Heart left ventricle (tissue), 16 donors: Measurements from ENCODE around the gene G3BP1. TPM values are rescaled to one million over a fixed set of nuclear protein-coding genes. Genes with fewer than 3 reads are reported as not detected.

Source experiments
- ATAC-seq, 4 donors: fragments of 200-7000 bp; cut with Tn5 transposase; one replicate each; pipeline ENCODE4 v1.9.1; 2020 to 2022; ENCODE audit warnings: moderate library complexity in 4 of 4, mild to moderate bottlenecking in 3 of 4, moderate number of reproducible peaks in 1 of 4
- DNase-seq, 5 donors: peaks; one replicate each; pipeline ENCODE4 v3.0.0-alpha.2; 2020
- H3K27ac ChIP-seq, 12 donors: fragments of 200-600 bp; sonication (generic) in 4 of 12; one replicate each; pipeline versions ENCODE4 v1.5.0 to v1.8.0; 2016 to 2022; ENCODE audit warnings: mild to moderate bottlenecking in 2 of 12
- H3K27me3 ChIP-seq, 9 donors: fragments of 200-600 bp; sonication (generic) in 2 of 9; one replicate each; pipeline versions ENCODE4 v1.5.1 to v1.8.0; 2016 to 2022; ENCODE audit warnings: mild to moderate bottlenecking in 3 of 9
- H3K36me3 ChIP-seq, 9 donors: fragments of 200-600 bp; sonication (generic) in 2 of 9; one replicate each; pipeline versions ENCODE4 v1.5.0 to v1.8.0; 2018 to 2022; ENCODE audit warnings: mild to moderate bottlenecking in 2 of 9
- H3K4me1 ChIP-seq, 12 donors: fragments of 200-600 bp; sonication (generic) in 4 of 12; one replicate each; pipeline versions ENCODE4 v1.5.0 to v1.8.0; 2016 to 2022; ENCODE audit warnings: mild to moderate bottlenecking in 3 of 12
- H3K4me3 ChIP-seq, 12 donors: fragments of 200-600 bp; sonication (generic) in 4 of 12; one replicate each; pipeline versions ENCODE4 v1.5.0 to v1.8.0; 2017 to 2022; ENCODE audit warnings: mild to moderate bottlenecking in 9 of 12, moderate library complexity in 4 of 12
- H3K9me3 ChIP-seq, 12 donors: fragments of 200-600 bp; sonication (generic) in 4 of 12; one replicate each; pipeline versions ENCODE4 v1.5.0 to v1.8.0; 2016 to 2022; ENCODE audit warnings: mild to moderate bottlenecking in 1 of 12
- CTCF ChIP-seq, 12 donors: fragments of 200-600 bp; sonication (generic) in 4 of 12; IDR thresholded peaks; one replicate each; pipeline versions ENCODE4 v1.5.0 to v1.8.0; 2018 to 2022; ENCODE audit warnings: antibody characterized with exemption in 12 of 12, mild to moderate bottlenecking in 5 of 12
- POLR2A ChIP-seq, 2 donors: fragments of 450-650 bp; IDR thresholded peaks; one replicate each; pipeline ENCODE4 v1.6.1; 2017; ENCODE audit warnings: antibody characterized with exemption in 2 of 2, mild to moderate bottlenecking in 2 of 2, moderate library complexity in 2 of 2
- WGBS, 4 donors: extraction: QIAGEN DNeasy Blood & Tissue Kit in 2 of 4; methylation state at CpG; one replicate each; pipeline versions ENCODE4 v1.1.5 to v1.1.7; 2013 to 2018; 5-methylcytosine and 5-hydroxymethylcytosine counted together
- intact Hi-C, 10 donors: fragments of 100-400 bp; cut with DNase I; formaldehyde crosslinking; loops; one replicate each; pipeline versions ENCODE4 v1.11.1 to v1.14.2; 2022
- polyA plus RNA-seq, 2 donors: library from polyadenylated mRNA; stranded (reverse); fragments of 200-250 nt; gene quantifications; one replicate each; pipeline ENCODE4 v1.2.3, GENCODE V29; 2013
- total RNA-seq, 9 donors: library from RNA; depleted of rRNA in 2 of 9; stranded (reverse); fragments of >200 nt in 2 of 9; fragmentation: NEBNext Ultra II Directional in 3 of 9; extraction: Animal tissue kit (Norgen Biotek cat#: 25700) in 3 of 9; gene quantifications; one replicate each; pipeline versions ENCODE4 v1.1.0 to v1.2.4, GENCODE V29; 2016 to 2023
- donor health status: ischemic (EF 13 %, LVEDD 7.1; RV severe dilation, severe dysfunction).
- donor health status: healthy with polysubstance abuse.
- donor health status: DM: no; HTN: yes; CAD: no.
- donor health status: DM: no; HTN: no; CAD: no.
- donor health status: ischemic (EF 25% LVEDD 6.9; RV normal size, moderate dysfunction).
- donor health status: ischemic (EF 25% LVEDD 5.7; RV mildly dilated, moderate dysfunction).
- donor health status: healthy.
- donor health status: DM: yes; HTN: yes; CAD: no.
- donor health status: ischemic (EF 35%, LVEDD 5.7; RV mildly dilated, moderate dysfunction).
- donor health status: nonischemic (EF 11% LVEDD 7.7; RV severe dilation, severe dysfunction).
- donor health status: DM: yes; HTN: yes; CAD: no.
- donor health status: PGD.
- donor health status: ischemic (EF 29% LVEDD 5.4; RV normal size, mild dysfunction).
- donor health status: nonischemic (EF 23%, LVEDD 6.1; RV moderate dilation, normal function).

G3BP1 gene
- total and polyA plus RNA-seq, 11 donors: 12.7 to 133 (median 96.4) TPM

DNA sequence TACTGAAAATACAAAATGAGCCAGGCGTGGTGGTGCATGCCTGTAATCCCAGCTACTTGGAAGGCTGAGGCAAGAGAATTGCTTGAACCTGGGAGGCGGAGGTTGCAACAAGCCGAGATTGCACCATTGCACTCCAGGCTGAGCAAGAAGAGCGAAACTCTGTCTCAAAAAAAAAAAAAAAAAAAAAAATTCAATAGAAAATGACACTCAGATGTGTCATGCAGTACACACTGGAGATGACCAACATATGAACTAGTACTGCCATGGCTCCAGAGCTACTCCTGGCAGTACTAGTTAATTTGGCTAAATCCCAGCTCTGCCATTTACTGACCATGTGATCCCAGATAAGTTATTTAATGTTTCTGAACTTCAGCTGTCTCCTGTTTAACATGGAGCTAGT lies 20.7 kb upstream of the G3BP1 start:
- no peak for TF ChIP-seq POLR2A (IDR thresholded peaks at IDR 0.05)
- TF ChIP-seq CTCF (IDR thresholded peaks at IDR 0.05): no peak
- H3K27me3 ChIP-seq: no peaks in the 10 kb centered on the region
- H3K4me1 ChIP-seq: peaks cover 0 to 60% (median 7%) of the 10 kb centered on the region in 12 donors
- intact Hi-C loops: no loop called here
- DNase-seq (no peak), ATAC-seq (no peak)
- H3K36me3 ChIP-seq: peaks cover 0 to 15% (median 5%) of the 10 kb centered on the region in 9 donors
- no peaks in the 10 kb centered on the region for H3K9me3 ChIP-seq
- 91 to 99% (median 94%) methylated on average over 4 of the region's 4 CpGs for WGBS, 4 donors
- H3K27ac ChIP-seq: no peak overlapping the region
- H3K4me3 ChIP-seq: no peak overlapping the region

DNA sequence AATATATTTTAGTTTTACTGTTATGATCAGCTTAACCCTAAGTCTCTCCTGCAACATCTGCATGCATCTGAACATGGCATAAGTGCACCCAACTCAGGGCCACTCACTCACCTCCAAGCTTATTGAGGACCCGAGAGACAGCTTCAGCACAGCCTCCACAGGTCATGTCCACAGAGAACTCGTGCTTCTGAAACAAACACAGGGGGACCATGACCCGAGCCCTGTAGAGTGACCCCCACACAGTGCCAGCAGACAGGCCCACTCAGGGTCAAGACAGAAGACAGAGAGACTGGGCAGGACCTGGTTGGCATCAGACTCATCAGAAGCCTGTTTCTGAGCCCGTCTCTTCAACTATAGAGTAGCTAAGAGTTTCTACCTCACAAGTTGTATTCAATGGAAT lies 20.2 kb upstream of the G3BP1 start:
- Histone ChIP-seq H3K9me3 (no peaks in the 10 kb centered on the region), H3K27me3 (no peaks in the 10 kb centered on the region), H3K4me1 (peaks cover 0 to 60% (median 3%) of the 10 kb centered on the region in 12 donors), H3K36me3 (peaks cover 0 to 13% (median 5%) of the 10 kb centered on the region in 9 donors), H3K4me3 (no peak overlapping the region), H3K27ac (no peak overlapping the region)
- DNase-seq (no peak), ATAC-seq (no peak)
- TF ChIP-seq CTCF (IDR thresholded peaks at IDR 0.05): no peak
- no peak for TF ChIP-seq POLR2A (IDR thresholded peaks at IDR 0.05)
- WGBS, 4 donors: 94 to 100% (median 97%) methylated on average over 4 of the region's 4 CpGs
- intact Hi-C loops: no loop called here

DNA sequence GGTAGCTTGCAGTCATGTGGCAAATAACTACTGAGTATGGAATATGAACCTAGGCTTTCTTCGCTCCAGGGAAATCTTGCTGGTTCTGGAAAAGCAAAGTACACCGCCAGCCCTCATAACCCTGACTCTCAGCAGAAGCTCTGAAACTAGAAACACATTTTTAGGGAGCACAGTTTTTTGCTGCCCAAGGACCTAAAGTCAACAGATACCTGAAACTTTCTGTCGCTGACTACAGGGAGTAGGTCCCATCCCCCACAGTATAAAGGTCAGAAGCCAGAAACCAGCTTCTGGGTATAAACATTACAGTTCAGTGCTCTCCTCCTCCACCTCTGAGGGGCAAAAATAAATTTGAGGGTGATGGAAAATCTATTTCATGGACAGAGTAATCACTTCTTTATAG lies 16.4 kb upstream of the G3BP1 start:
- 94 to 100% (median 95%) methylated on average over 3 of the region's 3 CpGs for WGBS, 4 donors
- no peak for TF ChIP-seq CTCF (IDR thresholded peaks at IDR 0.05)
- no peak for TF ChIP-seq POLR2A (IDR thresholded peaks at IDR 0.05)
- no peaks in the 10 kb centered on the region for H3K9me3 ChIP-seq
- no peak overlapping the region for H3K27ac ChIP-seq
- H3K36me3 ChIP-seq: peaks cover 0 to 13% (median 0%) of the 10 kb centered on the region in 9 donors
- intact Hi-C loops: loop anchor here in 1 of 10 donors (5.0 kb wide), 1 partner anchor 517 kb away; no protein-coding TSS in a partner anchor
- ATAC-seq (no peak), DNase-seq (no peak)
- no peak overlapping the region for H3K4me3 ChIP-seq
- H3K4me1 ChIP-seq: peaks cover 0 to 54% (median 18%) of the 10 kb centered on the region in 12 donors
- H3K27me3 ChIP-seq: no peaks in the 10 kb centered on the region

DNA sequence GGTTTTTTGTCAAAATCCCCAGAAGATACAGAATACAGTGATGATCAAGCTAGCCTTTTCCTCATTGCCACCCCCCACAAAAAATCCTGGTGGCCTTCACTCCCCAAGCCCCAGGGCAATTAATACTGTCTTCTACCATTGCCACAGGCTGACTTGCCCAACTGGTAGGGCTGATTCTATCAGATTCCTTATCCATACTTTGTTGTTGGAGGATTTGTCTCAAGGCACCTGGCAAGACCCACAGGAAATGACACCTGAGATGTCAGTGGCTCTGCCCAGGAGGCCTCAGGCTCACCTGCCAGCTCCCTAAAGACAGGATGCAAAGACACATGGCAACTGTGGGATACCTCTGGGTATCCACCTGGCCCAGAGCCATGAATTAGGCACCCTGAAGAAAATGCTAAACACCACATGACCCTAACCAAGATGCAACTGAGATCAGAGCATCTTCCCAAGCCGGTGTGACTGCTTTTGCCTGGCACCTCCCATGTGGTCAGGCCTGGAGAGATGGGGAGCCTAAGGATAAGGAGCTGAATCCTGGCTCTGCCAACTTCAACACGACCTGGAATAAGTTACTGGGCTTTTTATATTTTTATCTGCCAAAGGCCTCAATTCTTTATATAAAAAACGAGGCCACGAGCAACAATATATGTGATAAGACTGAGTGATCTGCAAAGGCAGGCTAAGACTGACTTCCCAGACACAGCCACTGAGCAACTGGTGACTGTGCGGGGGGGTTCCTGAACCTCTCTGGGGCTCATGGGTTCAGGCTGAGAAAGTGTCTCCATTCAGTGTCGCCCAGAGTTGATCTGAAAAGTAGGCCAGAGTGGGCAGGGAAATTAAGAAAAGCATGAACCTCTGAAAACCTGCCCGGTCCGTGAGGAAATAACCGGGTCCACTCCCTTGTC lies 14.3 kb upstream of the G3BP1 start:
- Histone ChIP-seq H3K27ac (peak overlapping the region in 9 of 12 donors; percentile 80 to 91 (median 86)), H3K27me3 (no peaks in the 10 kb centered on the region), H3K4me1 (peaks cover 0 to 46% (median 18%) of the 10 kb centered on the region in 12 donors), H3K36me3 (peaks cover 0 to 12% (median 0%) of the 10 kb centered on the region in 9 donors), H3K9me3 (no peaks in the 10 kb centered on the region), H3K4me3 (peak overlapping the region; percentile 42 to 97 (median 84))
- TF ChIP-seq POLR2A (IDR thresholded peaks at IDR 0.05) (no peak), CTCF (IDR thresholded peaks at IDR 0.05) (no peak)
- intact Hi-C loops: loop anchor here in 1 of 10 donors (5.0 kb wide), 1 partner anchor 515 kb away; no protein-coding TSS in a partner anchor
- ATAC-seq (peak in 2 of 4 donors; percentile 5 to 15), DNase-seq (peak in 1 of 5 donors; percentile 29)
- 16 to 26% (median 21%) methylated on average over 9 of the region's 9 CpGs for WGBS, 4 donors
